Sigmoid colon (tissue), 4 donors: ENCODE data around the gene SLF2.

Experiments used
- CTCF ChIP-seq, 4 experiments: fragments of 450-650 bp in 3 of 4; fragments of 200-600 bp in 1 of 4; IDR thresholded peaks; one replicate each; pipeline ENCODE4 v1.5.1; 2016 to 2019; ENCODE audit warnings: antibody characterized with exemption in 4 of 4, mild to moderate bottlenecking in 3 of 4, moderate library complexity in 2 of 4
- EP300 ChIP-seq, 4 donors: sonication (generic); formaldehyde crosslinking; IDR thresholded peaks; one replicate each; pipeline ENCODE4 v1.6.1; 2017; ENCODE audit warnings: antibody characterized with exemption in 4 of 4

DNA sequence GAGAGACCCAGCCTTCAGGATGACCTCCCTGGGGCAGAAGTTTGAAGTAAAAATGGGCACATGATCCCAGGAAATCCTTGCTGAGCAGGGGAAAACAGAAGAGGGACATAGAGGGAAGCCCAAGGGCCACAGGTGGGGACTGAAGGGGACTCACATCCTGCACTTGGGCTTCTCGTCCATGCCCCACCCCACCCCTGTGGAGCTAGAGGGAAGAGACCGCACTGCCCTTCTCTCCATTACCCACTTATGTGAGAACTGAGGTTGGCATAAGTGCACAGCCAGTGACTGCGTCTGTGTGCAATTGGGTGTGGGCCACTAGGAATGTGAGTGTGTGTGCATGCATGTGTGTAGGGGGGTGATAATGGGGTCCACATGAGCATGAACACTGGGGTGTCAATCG, 43.4 kb upstream of the SLF2 start:
- TF ChIP-seq CTCF (IDR thresholded peaks at IDR 0.05) (no peak), EP300 (IDR thresholded peaks at IDR 0.05) (no peak)
